Uterus (tissue), 4 donors: Measurements from ENCODE around the gene PRKD1. TPM values are rescaled to one million over a fixed set of nuclear protein-coding genes. Genes with fewer than 3 reads are reported as not detected.

Experiments
- DNase-seq, 2 donors: peaks; one replicate each; pipeline ENCODE4 v3.0.0-alpha.2; 2019 to 2020
- H3K27ac ChIP-seq, 2 donors: fragments of 200-600 bp; sonication (generic); 1 replicate in 1 of 2; 2 replicates in 1 of 2; pipeline ENCODE4 v1.5.1; 2016 to 2018
- H3K27me3 ChIP-seq, 2 donors: fragments of 200-600 bp; sonication (generic); one replicate each; pipeline ENCODE4 v1.5.1; 2018 to 2019; ENCODE audit warnings: control low read depth in 1 of 2
- H3K36me3 ChIP-seq, 2 donors: fragments of 200-600 bp; sonication (generic); one replicate each; pipeline ENCODE4 v1.5.1; 2019; ENCODE audit warnings: control low read depth in 1 of 2
- H3K4me1 ChIP-seq, 2 donors: fragments of 200-600 bp; sonication (generic); one replicate each; pipeline ENCODE4 v1.5.1; 2018 to 2019; ENCODE audit warnings: control low read depth in 1 of 2
- H3K4me3 ChIP-seq, 2 donors: fragments of 200-600 bp; sonication (generic); 1 replicate in 1 of 2; 2 replicates in 1 of 2; pipeline ENCODE4 v1.5.1; 2018 to 2019; ENCODE audit warnings: mild to moderate bottlenecking in 1 of 2
- H3K9me3 ChIP-seq, 2 donors: fragments of 200-600 bp; sonication (generic); one replicate each; pipeline ENCODE4 v1.5.1; 2019; ENCODE audit warnings: control low read depth in 1 of 2
- CTCF ChIP-seq, 4 experiments: fragments of 200-600 bp in 2 of 4; fragments of 450-650 bp in 2 of 4; sonication (generic) in 2 of 4; IDR thresholded peaks; one replicate each; pipeline ENCODE4 v1.5.1; 2016 to 2019; ENCODE audit warnings: antibody characterized with exemption in 4 of 4, mild to moderate bottlenecking in 2 of 4, moderate library complexity in 1 of 4
- POLR2A ChIP-seq, 2 donors: fragments of 450-650 bp; IDR thresholded peaks; one replicate each; pipeline ENCODE4 v1.6.1; 2016; ENCODE audit warnings: antibody characterized with exemption in 2 of 2, mild to moderate bottlenecking in 1 of 2, moderate library complexity in 1 of 2
- intact Hi-C: fragments of 100-400 bp; cut with DNase I; formaldehyde crosslinking; loops from one replicate; pipeline ENCODE4 v1.15.1; 2023; ENCODE audit warnings: low total_unique reads
- total RNA-seq, 4 donors: library from RNA; depleted of rRNA in 3 of 4; stranded (reverse); fragments of >200 nt in 3 of 4; gene quantifications; one replicate each; pipeline versions ENCODE4 v1.1.0 to v1.2.4, GENCODE V29; 2014 to 2023
- donor health status: DM: yes; HTN: yes; CAD: no.

PRKD1 gene
- total RNA-seq, 4 donors from 2014 or later: 6.4 to 47.9 (median 31.5) TPM

GRCh38 chr14:29722831-29723230 lies 204.8 kb downstream of the PRKD1 start:
- Histone ChIP-seq H3K36me3 (no peaks in the 10 kb centered on the region), H3K4me1 (no peaks in the 10 kb centered on the region), H3K9me3 (no peaks in the 10 kb centered on the region), H3K27me3 (no peaks in the 10 kb centered on the region), H3K4me3 (no peak overlapping the region), H3K27ac (no peak overlapping the region)
- DNase-seq: no peak
- intact Hi-C loops: no loop called here
- TF ChIP-seq CTCF (IDR thresholded peaks at IDR 0.05) (no peak), POLR2A (IDR thresholded peaks at IDR 0.05) (no peak)

- Histone ChIP-seq H3K4me3 (no peak overlapping the region), H3K9me3 (no peaks in the 10 kb centered on the region), H3K36me3 (no peaks in the 10 kb centered on the region), H3K4me1 (no peaks in the 10 kb centered on the region), H3K27ac (no peak overlapping the region), H3K27me3 (no peaks in the 10 kb centered on the region)
- no peak for DNase-seq
- TF ChIP-seq CTCF (IDR thresholded peaks at IDR 0.05): no peak
- TF ChIP-seq POLR2A (IDR thresholded peaks at IDR 0.05): no peak
- intact Hi-C loops: no loop called here
Measured at GRCh38 chr14:29721586-29721985, 206.1 kb downstream of the PRKD1 start.

GRCh38 chr14:29717901-29718300 lies 209.7 kb downstream of the PRKD1 start:
- intact Hi-C loops: no loop called here
- Histone ChIP-seq H3K9me3 (no peaks in the 10 kb centered on the region), H3K27me3 (no peaks in the 10 kb centered on the region), H3K4me3 (no peak overlapping the region), H3K4me1 (no peaks in the 10 kb centered on the region), H3K36me3 (no peaks in the 10 kb centered on the region), H3K27ac (no peak overlapping the region)
- TF ChIP-seq POLR2A (IDR thresholded peaks at IDR 0.05) (no peak), CTCF (IDR thresholded peaks at IDR 0.05) (no peak)
- no peak for DNase-seq

- no peak for DNase-seq
- Histone ChIP-seq H3K27me3 (no peaks in the 10 kb centered on the region), H3K27ac (no peak overlapping the region), H3K36me3 (no peaks in the 10 kb centered on the region), H3K4me3 (no peak overlapping the region), H3K4me1 (no peaks in the 10 kb centered on the region), H3K9me3 (no peaks in the 10 kb centered on the region)
- no peak for TF ChIP-seq POLR2A (IDR thresholded peaks at IDR 0.05)
- TF ChIP-seq CTCF (IDR thresholded peaks at IDR 0.05): no peak
- intact Hi-C loops: no loop called here
Measured at GRCh38 chr14:29716150-29716549, 211.5 kb downstream of the PRKD1 start.

- Histone ChIP-seq H3K27ac (no peak overlapping the region), H3K27me3 (no peaks in the 10 kb centered on the region), H3K4me1 (no peaks in the 10 kb centered on the region), H3K36me3 (no peaks in the 10 kb centered on the region), H3K9me3 (no peaks in the 10 kb centered on the region), H3K4me3 (no peak overlapping the region)
- TF ChIP-seq CTCF (IDR thresholded peaks at IDR 0.05) (no peak), POLR2A (IDR thresholded peaks at IDR 0.05) (no peak)
- intact Hi-C loops: no loop called here
- DNase-seq: no peak
Measured at GRCh38 chr14:29712601-29713000, 215.0 kb downstream of the PRKD1 start.
